Mesenteric fat pad (tissue), 1 donor: ENCODE data around the gene KCNE4. TPM values are rescaled to one million over a fixed set of nuclear protein-coding genes. Genes with fewer than 3 reads are reported as not detected.

Experiments
- DNase-seq: peaks from one replicate; pipeline ENCODE4 v3.0.0-alpha.2; 2020; ENCODE audit warnings: low spot score
- total RNA-seq: library from RNA; stranded (reverse); fragmentation: NEBNext Ultra II Directional; extraction: Animal tissue kit (Norgen Biotek cat#: 25700); gene quantifications from one replicate; pipeline ENCODE4 v1.2.1, GENCODE V29; 2021
- donor health status: DM: yes; HTN: yes; CAD: no.

KCNE4 gene
- total RNA-seq, 1 donor from 2014 or later = 15.0 TPM

GRCh38 chr2:223083402-223084070 lies 31.5 kb downstream of the KCNE4 start:
- no peak for DNase-seq

DNA sequence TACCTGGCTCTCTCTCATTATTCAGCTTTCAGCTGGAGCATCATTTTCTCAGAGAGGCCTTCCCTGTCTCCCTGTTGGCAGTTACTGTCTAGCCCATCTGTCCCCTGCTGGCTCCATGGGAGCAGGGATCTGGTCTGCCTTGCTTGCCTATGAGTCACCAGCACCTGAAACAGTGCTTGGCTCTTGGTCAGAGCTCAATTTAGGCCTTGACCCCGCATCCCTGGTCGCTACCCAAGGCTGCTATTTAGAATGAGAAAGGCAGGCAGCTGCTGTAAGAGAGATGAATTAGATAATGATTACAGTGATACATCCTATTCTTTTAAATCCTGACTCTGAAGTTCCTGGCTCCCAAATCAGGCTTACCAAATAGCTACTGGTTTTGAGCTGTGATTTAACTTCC lies 32.9 kb downstream of the KCNE4 start:
- no peak for DNase-seq

DNA sequence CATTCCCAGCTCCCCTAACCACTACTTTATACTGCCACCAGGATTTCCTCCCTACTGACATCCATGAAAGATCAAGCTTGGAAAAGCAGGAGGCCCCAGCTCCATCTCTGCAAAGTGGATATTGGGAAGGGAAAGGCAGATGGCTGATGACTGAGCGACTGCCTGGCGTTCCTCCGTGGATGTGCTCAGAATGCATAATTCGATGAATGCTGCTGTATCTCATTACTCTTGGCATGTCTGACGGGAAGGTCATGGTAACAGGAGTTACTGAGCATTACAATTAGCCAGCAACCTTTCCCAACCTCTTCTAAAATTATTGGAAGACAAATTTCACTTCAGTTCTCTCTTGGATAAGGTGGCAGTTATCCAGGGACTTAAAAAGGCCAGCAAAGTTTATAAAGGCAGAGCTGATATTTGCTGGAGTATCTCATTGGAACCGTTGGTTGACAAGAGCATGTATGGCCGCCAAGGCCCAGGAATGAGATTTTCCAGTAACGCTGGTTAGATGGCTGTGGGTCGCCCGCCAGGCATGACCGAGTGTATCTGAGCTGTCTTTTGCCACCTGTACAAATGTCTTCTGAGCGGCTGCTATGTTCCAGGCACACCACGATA lies 34.5 kb downstream of the KCNE4 start:
- no peak for DNase-seq

DNA sequence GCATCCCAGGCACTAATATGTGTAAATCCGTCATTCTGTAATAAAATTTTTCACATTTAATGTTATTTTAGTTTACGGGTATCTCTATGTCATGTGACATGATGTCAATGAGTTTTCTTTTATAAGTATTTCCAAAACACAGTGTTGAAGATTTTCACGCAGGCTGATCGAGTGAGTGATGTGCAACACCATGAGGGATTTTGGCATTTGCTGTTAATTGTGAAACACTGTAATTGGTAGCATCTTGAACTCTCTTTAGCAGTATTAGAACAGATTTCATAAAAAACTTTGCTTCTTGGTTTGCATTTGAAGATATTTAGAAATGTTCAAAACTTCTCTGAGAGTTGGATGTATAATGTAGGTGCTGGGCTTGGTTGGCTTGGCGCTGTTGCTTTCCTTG lies 35.5 kb downstream of the KCNE4 start:
- no peak for DNase-seq

DNA sequence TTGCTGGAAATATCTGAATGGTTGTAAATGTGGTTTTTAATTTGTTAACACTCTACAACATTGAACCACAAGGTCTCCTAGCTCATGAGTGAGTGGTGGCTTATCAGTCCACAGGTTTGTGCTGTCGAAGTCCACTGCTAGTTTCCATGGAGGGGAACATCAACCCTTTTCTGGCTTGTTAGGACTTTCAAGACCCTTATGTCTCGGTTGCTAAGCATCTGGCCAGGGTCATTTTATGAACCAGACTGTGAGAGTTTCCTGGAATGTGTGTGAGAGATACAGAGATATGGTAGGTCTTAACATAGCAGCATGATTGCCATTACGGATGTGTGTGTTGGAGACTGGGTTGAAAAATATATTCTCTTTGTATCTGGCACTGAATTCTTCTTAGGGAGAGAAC lies 36.9 kb downstream of the KCNE4 start:
- no peak for DNase-seq

DNA sequence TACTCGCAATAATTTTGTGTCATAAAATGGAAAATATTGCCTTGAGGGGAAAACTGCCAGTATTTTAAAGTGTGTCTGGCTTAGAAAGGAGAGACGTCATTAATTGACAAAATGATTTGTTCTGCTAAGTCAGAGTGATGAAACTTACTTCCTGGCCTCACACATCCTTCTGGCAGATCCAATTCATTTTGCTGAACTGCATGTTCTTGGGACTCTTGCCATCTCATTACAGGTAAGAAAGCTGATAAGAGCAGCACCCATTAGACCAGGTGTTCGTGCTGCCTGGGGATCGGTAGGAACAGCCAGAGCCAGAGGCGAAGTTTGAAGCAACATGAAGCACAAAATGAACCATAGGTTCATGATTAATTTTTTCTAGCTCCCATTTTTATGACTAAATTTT lies 38.0 kb downstream of the KCNE4 start:
- DNase-seq = no peak

DNA sequence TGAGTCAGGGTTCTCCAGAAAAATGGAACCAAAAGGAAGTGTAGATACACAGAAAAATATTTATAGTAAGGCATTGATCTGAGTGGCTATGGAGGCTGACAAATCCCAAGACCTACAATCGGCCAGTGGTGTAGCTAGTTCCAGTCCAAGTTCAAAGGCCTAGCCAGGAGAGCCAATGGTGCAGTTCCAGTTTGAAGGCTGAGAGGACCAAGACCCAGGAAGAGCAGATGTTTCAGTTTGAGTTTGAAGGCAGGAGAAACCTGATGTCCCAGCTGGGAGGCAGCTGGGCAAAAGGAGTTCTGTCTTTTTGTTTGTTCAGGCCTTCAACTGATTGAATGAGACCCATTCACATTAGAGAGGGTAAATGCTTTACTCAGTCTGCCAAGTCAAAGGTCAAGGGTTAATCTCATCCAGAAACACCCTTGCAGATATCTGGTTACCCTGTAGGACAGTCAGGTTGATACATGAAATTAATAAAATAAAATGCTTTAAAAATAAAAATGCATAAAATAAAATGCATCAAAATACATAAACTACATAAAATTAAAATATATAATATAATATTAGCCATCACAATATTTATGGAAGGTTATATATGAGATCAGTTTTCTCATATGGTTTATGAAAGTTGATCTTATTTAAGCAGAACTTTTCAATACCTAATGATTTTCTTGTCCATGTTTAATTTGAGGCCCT lies 38.7 kb downstream of the KCNE4 start:
- DNase-seq = no peak

GRCh38 chr2:223092667-223093066 lies 40.7 kb downstream of the KCNE4 start:
- DNase-seq = no peak

GRCh38 chr2:223093436-223094241 lies 41.6 kb downstream of the KCNE4 start:
- DNase-seq = no peak

DNA sequence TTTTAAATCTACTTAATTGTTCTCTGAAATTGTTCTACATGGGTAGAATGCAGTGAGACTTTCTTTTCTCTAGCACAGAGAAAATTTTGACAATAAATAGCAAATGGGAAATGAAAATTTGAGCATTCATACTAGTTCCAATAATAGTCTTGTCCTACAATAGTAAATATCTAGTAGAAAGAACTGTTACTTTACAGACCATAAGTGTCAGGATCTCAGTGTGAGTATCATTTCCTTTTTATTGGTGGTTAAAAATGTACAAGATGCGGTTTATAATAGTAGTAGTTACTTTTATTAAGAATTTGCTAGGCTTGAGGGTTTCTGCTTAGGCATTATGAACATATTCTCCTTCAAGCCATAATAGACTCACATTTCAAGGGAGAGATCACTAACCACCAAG lies 43.2 kb downstream of the KCNE4 start:
- DNase-seq = no peak

GRCh38 chr2:223096235-223096970 lies 44.4 kb downstream of the KCNE4 start:
- DNase-seq = no peak

DNA sequence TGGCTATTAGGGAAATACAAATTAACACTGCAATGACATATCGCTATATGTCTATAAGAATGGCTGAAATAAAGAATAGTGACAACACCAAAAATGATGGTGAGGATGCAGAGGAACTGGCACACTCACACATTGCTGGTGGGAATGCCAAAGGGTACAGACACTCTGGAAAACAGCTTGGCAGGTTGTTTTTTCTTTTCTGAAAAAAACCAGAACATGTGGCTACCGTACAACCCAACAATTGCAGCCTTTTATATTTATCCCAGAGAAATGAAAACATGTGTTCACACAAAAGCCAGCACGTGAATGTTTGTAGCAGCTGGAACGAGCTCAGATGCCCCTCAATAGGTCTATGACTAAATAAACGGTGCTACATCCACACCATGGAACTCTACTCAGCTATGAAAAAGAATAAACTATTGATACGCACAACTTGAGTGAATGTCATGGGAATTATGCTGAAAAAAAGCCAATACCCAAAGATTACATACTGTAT lies 45.9 kb downstream of the KCNE4 start:
- no peak for DNase-seq

DNA sequence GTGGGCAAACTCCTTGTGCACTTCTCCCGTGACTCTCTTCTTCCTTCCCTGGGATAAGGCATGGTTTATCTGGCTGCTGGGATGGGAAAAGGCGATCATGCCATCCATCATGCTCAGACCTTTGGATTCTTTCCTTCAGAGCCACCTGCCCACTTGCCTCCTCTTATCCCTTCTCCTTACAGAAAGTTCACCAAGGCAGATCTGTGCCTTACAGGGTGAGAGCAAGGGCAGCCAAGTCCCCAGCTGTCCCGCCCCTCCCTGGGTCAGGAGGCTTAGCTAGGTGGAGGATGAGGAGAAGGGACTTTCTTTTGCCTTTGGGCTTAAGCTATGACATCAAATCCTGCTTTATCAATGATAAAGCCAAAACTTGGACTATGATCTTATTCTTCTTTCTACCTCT lies 47.6 kb downstream of the KCNE4 start:
- no peak for DNase-seq

DNA sequence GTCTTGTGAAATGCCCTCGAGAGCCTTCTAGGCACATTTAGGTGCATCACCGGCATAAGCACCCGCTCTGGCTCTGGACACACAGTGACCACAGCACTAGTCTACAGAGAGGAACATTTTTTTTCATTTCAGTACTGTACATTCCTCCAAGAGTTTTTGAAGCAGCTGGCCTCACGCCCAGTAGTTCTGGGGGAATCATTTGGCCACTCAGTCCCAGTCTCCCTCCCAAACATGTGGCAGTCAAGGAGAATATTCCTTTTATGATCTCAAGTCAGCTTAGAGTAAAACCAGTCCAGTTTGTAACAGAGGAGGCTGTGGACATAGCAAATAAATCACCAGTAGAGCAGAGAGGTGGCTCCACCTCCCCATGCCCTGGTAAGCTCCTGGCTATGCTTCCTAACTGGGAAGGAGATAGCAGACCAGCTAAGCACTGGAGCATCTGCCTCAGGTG lies 48.1 kb downstream of the KCNE4 start:
- DNase-seq = no peak

DNA sequence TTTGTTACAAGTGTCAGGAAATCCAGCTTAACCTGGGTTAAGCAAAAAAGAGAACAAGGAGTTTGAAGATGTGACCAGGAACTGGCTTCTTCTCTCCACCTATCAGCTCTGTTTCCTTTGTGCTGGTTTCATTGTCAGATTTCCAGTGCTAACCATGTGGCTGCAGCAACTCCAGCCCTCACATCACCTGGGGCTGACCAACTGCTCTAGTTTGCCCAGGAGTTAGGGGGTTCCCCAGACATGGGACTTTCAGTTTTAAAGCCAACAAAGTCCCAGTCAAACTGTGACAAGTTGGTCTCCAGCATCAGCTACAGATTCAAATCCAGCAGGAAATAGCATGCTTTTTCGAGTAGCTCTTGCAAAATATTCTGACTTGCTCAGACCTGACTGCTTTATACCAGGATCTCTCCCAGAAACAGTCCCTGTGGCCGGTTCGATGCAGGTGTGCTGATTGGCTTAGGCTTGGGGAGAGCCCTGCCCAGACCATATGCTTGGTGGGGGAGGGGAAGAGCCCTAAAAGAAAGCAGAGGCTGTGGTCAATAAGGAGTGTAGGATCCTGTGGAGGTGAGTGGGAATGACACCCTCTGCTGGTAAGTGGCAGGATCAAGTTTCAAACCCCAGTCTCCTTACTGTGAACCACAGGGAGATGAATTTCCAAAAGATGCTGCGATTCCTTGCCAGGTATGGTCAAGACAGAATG lies 49.5 kb downstream of the KCNE4 start:
- DNase-seq = no peak

GRCh38 chr2:223102040-223102400 lies 50.0 kb downstream of the KCNE4 start:
- no peak for DNase-seq

DNA sequence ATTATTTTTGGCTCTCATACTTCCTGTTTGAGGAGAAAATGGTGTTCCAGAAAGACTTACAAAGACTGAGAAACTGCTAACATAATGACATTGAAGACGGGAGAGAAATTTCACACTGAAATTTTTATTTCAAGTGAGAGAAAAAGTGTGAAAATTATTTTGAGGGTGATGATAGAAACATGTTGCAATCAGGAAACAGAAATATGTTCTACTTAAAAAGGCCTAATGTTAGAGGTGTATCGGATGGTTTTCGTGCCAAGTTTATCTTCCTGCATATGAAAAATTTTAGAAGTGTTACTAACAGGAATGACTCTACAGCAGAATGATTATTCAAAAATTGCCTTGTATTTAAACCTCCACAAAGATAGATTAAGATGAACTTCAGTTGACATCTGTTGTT lies 50.5 kb downstream of the KCNE4 start:
- no peak for DNase-seq

DNA sequence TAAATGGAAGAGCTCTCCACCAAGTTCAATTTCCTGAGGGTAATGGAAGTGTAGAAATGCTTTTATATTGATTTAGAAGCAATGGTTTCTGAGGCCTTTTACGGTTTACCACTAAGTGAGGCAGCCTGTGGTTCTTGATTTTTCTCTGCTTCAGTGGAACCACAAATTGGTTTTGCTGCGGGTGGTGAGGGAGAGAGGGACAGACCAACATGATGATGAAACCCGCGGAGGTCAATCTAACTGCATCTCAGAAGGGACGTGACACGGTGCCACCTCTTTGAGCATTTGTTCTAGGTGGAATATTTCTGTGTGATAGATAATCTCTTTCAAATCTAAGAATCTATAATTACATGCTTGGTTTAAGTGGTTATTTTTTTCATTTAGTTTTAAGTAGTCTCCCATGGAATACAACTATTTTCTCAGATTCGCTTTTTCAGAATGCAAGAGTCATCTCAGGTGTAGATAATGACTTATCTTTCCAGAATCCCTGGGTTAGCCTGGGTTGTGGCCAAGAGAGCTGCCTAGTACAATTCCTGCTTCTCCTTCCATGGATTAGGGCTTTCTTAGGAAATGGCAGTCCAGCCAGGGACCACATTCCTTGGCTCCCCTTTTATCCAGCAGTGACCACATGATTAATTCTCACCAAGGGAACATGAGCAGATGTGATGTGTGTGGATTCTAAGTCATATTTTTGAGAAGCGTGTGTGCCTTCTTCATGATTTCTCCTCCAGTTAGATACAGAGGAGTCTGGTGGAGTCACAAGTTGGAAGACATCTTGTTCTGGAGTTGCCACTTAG lies 52.5 kb downstream of the KCNE4 start:
- DNase-seq = no peak
